Measurements from ENCODE around the gene MRPS16. TPM values are rescaled to one million over a fixed set of nuclear protein-coding genes. Genes with fewer than 3 reads are reported as not detected.
A peak's percentile ranks its signal among the peaks of the same experiment; 100 is the strongest.

MRPS16 gene
- total and polyA plus RNA-seq, 2 of the 13 experiments (the other 11 are each of a cell fraction or from before 2014, with no cell fraction given): 70.1 to 135 TPM

DNA sequence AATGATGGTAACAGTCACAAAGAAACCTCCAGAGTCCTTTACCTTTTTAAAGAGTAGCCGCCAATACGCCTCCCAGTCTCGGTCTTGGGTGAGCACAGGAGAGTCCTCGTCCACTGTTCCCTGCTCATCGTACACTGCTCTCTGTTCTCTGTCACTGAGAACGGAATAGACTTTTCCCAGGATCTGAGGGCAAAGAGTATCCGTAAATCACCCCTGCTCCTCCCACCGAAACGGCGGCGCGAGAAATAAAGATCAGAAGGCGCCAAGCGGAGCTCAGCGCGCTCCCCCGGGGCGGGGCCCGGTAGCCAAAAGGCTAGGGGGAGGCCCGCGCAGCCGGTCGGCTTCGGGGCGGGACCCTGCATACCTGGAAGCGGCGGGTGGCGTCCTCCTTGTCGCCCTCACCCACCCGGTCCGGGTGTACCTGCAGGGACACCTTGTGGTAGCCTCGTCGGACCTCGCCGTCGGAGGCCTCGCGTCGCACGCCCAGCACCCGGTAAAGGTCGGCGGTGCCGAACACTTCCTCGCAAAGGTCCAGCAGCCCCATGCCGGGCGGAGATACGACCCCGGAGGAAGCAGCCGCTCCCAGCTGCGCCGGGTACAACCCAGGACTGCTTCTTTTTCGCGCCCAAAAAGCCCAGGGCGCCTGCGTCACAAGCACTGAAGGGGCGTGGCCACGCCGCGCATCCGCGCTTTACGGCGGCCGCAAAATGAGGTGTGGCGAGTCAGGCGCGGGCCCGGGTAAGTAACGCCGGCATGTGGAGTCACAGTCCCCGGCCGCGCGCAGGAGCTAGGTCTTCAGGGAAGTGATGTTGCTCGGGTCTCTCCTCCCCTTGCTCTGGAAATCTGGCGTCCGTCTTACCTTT lies 5.6 kb downstream of the MRPS16 start, which contains the start of gene DNAJC9 (continued):
- TF ChIP-seq, protein P1, sequence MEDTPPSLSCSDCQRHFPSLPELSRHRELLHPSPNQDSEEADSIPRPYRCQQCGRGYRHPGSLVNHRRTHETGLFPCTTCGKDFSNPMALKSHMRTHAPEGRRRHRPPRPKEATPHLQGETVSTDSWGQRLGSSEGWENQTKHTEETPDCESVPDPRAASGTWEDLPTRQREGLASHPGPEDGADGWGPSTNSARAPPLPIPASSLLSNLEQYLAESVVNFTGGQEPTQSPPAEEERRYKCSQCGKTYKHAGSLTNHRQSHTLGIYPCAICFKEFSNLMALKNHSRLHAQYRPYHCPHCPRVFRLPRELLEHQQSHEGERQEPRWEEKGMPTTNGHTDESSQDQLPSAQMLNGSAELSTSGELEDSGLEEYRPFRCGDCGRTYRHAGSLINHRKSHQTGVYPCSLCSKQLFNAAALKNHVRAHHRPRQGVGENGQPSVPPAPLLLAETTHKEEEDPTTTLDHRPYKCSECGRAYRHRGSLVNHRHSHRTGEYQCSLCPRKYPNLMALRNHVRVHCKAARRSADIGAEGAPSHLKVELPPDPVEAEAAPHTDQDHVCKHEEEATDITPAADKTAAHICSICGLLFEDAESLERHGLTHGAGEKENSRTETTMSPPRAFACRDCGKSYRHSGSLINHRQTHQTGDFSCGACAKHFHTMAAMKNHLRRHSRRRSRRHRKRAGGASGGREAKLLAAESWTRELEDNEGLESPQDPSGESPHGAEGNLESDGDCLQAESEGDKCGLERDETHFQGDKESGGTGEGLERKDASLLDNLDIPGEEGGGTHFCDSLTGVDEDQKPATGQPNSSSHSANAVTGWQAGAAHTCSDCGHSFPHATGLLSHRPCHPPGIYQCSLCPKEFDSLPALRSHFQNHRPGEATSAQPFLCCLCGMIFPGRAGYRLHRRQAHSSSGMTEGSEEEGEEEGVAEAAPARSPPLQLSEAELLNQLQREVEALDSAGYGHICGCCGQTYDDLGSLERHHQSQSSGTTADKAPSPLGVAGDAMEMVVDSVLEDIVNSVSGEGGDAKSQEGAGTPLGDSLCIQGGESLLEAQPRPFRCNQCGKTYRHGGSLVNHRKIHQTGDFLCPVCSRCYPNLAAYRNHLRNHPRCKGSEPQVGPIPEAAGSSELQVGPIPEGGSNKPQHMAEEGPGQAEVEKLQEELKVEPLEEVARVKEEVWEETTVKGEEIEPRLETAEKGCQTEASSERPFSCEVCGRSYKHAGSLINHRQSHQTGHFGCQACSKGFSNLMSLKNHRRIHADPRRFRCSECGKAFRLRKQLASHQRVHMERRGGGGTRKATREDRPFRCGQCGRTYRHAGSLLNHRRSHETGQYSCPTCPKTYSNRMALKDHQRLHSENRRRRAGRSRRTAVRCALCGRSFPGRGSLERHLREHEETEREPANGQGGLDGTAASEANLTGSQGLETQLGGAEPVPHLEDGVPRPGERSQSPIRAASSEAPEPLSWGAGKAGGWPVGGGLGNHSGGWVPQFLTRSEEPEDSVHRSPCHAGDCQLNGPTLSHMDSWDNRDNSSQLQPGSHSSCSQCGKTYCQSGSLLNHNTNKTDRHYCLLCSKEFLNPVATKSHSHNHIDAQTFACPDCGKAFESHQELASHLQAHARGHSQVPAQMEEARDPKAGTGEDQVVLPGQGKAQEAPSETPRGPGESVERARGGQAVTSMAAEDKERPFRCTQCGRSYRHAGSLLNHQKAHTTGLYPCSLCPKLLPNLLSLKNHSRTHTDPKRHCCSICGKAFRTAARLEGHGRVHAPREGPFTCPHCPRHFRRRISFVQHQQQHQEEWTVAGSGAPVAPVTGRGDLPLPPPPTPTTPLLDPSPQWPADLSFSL (CRISPR knock-in tag; IDR thresholded peaks at IDR 0.05): no peak
- no peak for TF ChIP-seq ZNF652 (CRISPR knock-in tag; IDR thresholded peaks at IDR 0.05; ENCODE audit: borderline replicate concordance, low read depth)
- TF ChIP-seq, protein P2, sequence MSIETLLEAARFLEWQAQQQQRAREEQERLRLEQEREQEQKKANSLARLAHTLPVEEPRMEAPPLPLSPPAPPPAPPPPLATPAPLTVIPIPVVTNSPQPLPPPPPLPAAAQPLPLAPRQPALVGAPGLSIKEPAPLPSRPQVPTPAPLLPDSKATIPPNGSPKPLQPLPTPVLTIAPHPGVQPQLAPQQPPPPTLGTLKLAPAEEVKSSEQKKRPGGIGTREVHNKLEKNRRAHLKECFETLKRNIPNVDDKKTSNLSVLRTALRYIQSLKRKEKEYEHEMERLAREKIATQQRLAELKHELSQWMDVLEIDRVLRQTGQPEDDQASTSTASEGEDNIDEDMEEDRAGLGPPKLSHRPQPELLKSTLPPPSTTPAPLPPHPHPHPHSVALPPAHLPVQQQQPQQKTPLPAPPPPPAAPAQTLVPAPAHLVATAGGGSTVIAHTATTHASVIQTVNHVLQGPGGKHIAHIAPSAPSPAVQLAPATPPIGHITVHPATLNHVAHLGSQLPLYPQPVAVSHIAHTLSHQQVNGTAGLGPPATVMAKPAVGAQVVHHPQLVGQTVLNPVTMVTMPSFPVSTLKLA (IDR thresholded peaks at IDR 0.05): peak; percentile 66
- TF ChIP-seq ZNF746 (CRISPR knock-in tag; IDR thresholded peaks at IDR 0.05): peak; percentile 78
- TF ChIP-seq ZNF335 (CRISPR knock-in tag; IDR thresholded peaks at IDR 0.05): no peak
- TF ChIP-seq, protein P3, sequence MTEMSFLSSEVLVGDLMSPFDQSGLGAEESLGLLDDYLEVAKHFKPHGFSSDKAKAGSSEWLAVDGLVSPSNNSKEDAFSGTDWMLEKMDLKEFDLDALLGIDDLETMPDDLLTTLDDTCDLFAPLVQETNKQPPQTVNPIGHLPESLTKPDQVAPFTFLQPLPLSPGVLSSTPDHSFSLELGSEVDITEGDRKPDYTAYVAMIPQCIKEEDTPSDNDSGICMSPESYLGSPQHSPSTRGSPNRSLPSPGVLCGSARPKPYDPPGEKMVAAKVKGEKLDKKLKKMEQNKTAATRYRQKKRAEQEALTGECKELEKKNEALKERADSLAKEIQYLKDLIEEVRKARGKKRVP (CRISPR knock-in tag; IDR thresholded peaks at IDR 0.05): peak in 1 of 2 experiments; percentile 54; a peak in 1 of 4 replicates
- TF ChIP-seq PAXIP1 (CRISPR knock-in tag; conservative IDR thresholded peaks at IDR 0.05): peak; percentile 52
- peak; percentile 59 for TF ChIP-seq TBX3 (IDR thresholded peaks at IDR 0.05; ENCODE audit: borderline replicate concordance)
- TF ChIP-seq MYPOP (CRISPR knock-in tag; IDR thresholded peaks at IDR 0.05): peak; percentile 93
- TF ChIP-seq KDM2A (CRISPR knock-in tag; IDR thresholded peaks at IDR 0.05; ENCODE audit: borderline replicate concordance, low read depth): peak; percentile 100
- no peak for TF ChIP-seq DBP (CRISPR knock-in tag; IDR thresholded peaks at IDR 0.05; ENCODE audit: not compliant biosample characterization)
- TF ChIP-seq ZNF256 (CRISPR knock-in tag; conservative IDR thresholded peaks at IDR 0.05): no peak
